ENCODE measurements around the gene KCNK17.

KCNK17 gene

DNA sequence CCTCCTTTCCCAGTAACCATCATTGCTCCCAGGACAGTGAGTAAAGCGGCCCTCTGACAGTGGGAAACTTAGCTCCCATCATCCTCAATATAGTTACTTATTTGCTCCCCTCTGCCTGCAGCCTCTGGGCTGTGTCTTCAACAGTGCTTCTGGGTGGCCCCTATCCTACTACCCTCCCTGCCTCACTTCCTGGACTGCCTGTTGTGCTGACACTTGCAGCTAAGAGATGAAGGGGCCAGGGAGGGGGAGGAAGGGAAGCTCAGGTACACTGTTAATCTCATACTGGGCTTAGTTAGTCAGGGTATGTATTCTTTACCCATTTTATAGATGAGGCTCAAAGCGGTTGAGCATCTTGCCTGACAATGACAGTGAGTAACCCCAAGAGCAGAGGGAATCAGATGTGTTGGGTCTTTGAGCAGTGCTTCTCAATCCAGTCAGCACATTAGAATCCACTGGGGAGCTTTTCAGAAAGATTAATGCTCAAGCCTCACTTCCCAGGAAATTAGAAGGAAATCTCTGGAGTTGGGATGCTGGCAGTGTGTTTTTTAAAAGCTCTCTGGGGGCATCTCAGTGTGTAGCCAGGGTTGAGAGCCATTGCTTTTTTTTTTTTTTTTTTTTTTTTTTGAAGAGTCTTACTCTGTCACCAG is 57.8 kb downstream of the KCNK17 start:
- H3K4me3 ChIP-seq (ENCODE audit: low read depth, low read length), result no peak overlapping the region
- TF ChIP-seq, protein P1, sequence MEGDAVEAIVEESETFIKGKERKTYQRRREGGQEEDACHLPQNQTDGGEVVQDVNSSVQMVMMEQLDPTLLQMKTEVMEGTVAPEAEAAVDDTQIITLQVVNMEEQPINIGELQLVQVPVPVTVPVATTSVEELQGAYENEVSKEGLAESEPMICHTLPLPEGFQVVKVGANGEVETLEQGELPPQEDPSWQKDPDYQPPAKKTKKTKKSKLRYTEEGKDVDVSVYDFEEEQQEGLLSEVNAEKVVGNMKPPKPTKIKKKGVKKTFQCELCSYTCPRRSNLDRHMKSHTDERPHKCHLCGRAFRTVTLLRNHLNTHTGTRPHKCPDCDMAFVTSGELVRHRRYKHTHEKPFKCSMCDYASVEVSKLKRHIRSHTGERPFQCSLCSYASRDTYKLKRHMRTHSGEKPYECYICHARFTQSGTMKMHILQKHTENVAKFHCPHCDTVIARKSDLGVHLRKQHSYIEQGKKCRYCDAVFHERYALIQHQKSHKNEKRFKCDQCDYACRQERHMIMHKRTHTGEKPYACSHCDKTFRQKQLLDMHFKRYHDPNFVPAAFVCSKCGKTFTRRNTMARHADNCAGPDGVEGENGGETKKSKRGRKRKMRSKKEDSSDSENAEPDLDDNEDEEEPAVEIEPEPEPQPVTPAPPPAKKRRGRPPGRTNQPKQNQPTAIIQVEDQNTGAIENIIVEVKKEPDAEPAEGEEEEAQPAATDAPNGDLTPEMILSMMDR (IDR thresholded peaks at IDR 0.05; ENCODE audit: low read depth, low read length, missing control alignments), result no peak
- in situ Hi-C loops (cut with HindIII; ENCODE audit: low sequenced_read_pairs), result no loop called here
- DNase-seq (ENCODE audit: low read depth), result no peak

DNA sequence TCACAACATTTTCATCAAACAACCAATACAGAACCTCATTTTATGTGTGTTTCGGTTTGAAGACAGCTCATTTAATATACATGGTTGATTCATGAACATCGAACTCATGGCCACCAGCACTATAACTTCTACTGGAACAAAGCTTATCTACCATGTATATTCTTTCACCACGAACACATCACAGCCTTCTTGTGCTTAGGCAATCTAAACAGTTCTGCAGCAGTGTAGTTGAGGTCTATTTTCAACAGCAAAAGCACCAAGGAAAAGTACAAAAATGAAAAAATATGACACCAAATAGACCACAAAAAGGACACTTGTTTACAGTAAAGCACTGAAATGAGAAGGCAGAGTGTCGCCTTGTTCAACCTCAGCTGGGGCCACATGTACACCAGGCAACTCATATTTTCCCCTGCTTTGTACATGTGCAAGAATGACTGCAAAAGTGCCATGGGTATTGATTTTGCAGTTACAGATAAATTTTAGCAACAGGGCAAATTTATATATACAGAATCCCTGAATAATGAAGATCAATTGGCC is 59.2 kb downstream of the KCNK17 start:
- DNase-seq (ENCODE audit: low read depth), result no peak
- H3K4me3 ChIP-seq (ENCODE audit: low read depth, low read length), result no peak overlapping the region
- TF ChIP-seq, protein P1 (IDR thresholded peaks at IDR 0.05; ENCODE audit: low read depth, low read length, missing control alignments), result no peak
- in situ Hi-C loops (cut with HindIII; ENCODE audit: low sequenced_read_pairs), result no loop called here

DNA sequence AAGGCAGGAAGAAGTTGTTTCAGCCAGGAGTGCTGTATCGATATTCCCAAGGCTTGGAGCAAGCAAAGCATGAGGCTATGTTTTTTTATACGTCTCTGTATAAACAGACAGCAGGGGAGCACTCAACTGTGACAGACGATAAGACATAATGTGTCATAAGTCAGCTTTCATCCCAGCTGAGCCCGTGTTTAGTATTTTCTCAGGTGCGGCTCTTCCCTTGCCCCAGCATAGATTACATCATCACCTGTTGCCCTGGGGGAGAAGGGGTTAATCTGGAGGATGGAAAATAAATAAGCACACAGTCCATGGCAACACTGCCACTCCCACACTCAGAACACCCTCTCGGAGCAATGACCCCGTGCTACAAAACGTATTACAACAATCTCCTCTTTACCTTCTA is 62.8 kb downstream of the KCNK17 start:
- H3K4me3 ChIP-seq (ENCODE audit: low read depth, low read length), result no peak overlapping the region
- in situ Hi-C loops (cut with HindIII; ENCODE audit: low sequenced_read_pairs), result no loop called here
- TF ChIP-seq, protein P1 (IDR thresholded peaks at IDR 0.05; ENCODE audit: low read depth, low read length, missing control alignments), result no peak
- DNase-seq (ENCODE audit: low read depth), result no peak

DNA sequence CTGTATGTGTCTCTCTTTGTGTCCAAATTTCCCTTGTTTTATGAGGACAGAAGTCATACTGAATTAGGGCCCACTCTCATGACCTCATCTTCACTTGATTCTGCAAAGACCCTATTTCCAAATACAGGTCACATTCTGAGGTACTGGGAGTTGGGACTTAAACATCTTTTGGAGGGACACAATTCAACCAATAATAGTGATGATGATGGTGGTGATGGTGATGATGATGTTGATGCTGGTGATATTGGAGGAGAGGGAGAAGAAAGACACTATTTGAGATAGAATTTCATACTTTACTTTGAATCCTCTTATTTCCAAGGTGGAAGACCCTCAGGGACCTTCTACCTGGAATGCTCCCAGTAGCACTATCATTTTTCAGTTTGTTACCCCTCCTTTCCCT is 63.7 kb downstream of the KCNK17 start:
- in situ Hi-C loops (cut with HindIII; ENCODE audit: low sequenced_read_pairs), result no loop called here
- H3K4me3 ChIP-seq (ENCODE audit: low read depth, low read length), result no peak overlapping the region
- TF ChIP-seq, protein P1 (IDR thresholded peaks at IDR 0.05; ENCODE audit: low read depth, low read length, missing control alignments), result no peak
- no peak for DNase-seq (ENCODE audit: low read depth)

DNA sequence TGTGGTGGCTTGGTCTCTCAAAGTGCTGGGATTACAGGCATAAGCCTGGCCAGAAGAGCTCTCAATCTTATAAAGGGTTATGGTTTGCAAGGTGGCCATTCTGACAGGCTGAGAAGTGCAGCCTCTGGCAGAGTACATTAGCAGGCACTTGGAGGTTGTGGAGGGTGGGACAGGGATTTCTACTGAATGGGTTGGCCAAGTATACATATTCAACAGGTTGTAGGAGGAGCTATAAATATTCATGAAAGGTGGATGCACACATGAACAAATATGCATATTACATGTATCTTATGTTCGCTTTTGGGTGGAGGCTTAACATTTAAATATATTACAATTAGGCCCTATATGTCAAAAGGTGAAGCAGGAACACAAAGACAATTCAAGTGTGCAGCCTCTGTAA is 64.9 kb downstream of the KCNK17 start:
- H3K4me3 ChIP-seq (ENCODE audit: low read depth, low read length), result no peak overlapping the region
- TF ChIP-seq, protein P1 (IDR thresholded peaks at IDR 0.05; ENCODE audit: low read depth, low read length, missing control alignments), result no peak
- in situ Hi-C loops (cut with HindIII; ENCODE audit: low sequenced_read_pairs), result no loop called here
- DNase-seq (ENCODE audit: low read depth), result no peak

Measured in astrocyte of the cerebellum (primary cell).